Kidney glomerular epithelial cell (primary cell): ENCODE results near the gene KIAA1671.
"Not testable (repeated sequence)": the region's sequence is repeated elsewhere in the genome, so short reads cannot be mapped to it uniquely, and the experiment has no call there.

Experiments used
- DNase-seq: peaks from one replicate; lab custom pipeline; 2025; lab: John Stamatoyannopoulos, UW

Gene KIAA1671

DNA sequence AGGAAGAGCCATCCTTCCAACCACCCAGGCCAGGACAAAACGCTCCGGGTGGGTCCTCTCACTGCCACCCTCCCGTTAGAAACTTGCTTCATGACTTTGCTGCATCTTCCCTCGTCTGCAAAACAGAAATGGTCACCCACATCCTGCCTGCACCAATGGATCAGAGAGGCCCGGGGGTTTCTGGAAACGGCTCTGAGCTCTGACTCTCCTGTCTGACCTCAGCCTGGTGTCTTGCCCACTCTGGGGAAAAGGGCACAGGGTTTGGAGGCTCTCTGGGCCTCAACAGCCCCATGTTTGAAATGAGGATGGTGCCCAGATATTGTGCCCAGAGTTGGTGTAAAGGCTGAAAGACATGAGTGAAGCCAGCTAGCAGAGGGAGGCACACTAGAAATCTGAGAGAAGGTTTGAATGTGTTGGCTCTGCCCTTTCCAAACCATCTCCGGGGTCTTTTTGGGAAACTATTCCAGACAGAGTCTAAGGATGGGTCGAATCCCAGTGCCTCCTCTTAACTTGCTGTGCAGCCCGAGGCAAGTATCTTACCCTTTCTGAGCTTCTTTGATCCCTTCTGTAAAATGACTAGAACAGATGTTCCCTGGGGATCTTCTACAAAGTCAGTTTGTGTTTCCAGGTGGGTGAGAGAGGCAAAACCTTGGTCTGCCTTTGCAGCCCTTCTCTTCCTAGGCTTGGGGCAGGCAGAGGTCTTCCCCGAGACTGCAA lies 249.2 kb downstream of the KIAA1671 start:
- DNase-seq: no peak

DNA sequence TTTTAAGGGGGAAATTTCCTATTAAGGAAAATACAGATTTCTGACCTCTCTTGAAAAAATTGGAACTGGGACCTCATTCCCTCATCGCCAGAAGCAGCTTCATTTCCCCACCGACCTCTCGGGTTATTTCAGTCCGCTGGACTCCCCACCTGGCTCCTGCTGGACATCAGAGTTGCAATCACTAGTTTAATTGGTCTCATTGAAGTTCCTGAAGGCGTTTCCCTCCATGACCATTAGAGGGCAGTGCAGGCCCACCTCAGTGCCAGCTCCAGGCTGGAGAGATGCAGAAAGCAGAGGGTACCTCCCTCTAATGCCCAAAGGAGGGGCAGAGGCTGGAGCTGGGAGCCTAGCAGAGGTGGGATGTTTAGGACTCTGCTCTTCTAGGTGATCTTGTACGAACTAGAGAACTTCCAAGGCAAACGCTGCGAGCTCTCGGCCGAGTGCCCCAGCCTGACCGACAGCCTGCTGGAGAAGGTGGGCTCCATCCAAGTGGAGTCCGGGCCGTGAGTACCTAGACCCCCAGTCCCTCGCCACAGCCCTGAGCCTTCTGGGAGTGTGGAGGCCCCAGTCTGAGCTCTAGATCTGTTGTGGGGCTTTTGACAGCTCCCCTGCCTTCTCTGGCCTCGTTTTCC lies 249.9 kb downstream of the KIAA1671 start:
- peak; percentile 62 for DNase-seq

DNA sequence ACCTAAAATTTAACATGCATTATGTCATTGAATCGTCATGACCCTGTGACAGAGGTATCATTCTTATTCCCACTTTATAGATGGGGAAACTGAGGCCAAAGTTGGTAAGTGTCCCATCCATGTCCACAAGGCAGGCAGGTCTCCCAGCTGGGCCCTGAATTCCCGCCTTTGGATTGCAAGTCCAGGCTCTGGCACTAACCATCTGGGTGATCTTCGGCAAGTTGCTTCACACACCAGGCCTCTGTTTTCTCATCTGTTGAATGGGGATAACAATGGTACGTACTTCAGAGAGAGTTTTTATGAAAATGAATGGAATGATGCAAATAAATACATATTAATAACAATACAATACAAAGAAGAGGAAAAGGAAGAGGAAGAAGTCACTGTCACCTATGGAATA lies 250.6 kb downstream of the KIAA1671 start:
- DNase-seq: no peak

DNA sequence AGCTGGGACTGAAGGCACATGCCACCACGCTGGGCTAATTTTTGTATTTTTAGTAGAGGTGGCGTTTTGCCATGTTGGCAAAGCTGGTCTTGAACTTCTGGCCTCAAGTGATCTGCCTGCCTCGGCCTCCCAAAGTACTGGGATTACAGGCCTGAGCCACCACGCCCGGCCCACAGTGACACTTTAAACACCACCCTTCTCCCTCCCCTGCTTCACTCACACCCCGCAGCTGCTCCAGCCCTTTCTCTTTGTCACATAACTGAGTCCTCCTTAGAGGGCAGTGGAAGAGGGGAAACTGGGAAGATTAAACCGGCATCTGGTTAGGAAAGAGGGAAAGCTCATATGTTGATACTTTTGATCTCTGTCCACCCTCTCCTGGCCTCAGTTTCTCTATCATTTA lies 252.0 kb downstream of the KIAA1671 start:
- not testable (repeated sequence) for DNase-seq

DNA sequence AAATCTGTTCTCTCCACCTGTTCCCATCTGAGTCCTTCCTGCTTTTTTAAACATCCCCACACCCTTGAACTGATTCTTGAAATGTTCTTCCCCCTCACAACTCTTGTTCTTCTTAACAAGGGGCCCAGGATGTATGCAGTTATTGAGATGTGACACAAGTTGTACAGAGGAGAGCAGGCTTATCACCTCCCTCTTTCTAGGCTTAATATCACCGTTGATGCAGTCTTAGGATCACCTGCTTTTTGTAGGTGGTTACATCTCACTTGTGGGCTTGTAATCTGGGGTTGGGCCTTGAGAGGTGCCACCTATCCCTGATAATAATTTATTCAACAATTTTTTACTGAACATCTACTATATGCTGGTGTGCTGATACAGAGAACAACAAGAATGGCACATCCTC lies 253.3 kb downstream of the KIAA1671 start:
- DNase-seq: no peak

DNA sequence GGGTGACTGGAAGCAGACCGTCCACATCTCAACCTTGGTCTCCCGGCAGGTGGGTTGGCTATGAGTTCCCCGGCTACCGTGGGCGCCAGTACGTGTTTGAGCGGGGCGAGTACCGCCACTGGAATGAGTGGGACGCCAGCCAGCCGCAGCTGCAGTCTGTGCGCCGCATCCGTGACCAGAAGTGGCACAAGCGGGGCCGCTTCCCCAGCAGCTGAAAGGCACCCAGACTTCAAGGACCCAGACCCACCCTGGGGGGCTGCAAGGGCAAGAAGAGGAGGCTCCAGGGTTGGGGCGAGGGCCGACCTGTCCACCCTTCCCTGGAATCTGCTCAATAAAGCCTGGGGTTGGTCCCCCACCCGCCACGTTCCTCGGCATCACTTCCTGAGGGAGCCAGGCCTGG lies 254.5 kb downstream of the KIAA1671 start:
- no peak for DNase-seq

DNA sequence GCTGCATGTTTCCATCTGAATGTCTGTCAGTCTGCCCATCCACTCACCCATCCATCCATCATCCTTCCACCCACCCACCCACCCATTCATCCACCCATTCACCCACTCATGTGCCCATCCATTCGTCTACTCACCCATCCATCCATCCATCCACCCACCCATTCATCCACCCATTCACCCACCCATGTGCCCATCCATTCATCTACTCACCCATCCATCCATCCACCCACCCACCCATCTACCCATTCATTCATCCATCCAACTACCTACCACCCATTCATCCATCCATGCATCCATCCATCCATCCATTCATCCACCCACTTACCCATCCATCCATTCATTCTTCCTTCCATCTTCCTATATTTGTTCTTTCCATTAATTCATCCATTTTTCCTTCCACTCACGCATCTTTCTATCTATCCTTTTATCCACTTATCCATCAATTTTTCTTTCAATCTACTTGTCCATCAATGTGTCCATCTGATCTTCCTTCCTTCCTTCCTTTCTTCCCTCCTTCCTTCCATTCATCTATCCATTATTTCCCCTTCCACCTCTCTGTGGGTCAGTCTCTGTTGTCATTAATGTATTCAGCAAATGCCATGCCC lies 255.1 kb downstream of the KIAA1671 start:
- no peak for DNase-seq

DNA sequence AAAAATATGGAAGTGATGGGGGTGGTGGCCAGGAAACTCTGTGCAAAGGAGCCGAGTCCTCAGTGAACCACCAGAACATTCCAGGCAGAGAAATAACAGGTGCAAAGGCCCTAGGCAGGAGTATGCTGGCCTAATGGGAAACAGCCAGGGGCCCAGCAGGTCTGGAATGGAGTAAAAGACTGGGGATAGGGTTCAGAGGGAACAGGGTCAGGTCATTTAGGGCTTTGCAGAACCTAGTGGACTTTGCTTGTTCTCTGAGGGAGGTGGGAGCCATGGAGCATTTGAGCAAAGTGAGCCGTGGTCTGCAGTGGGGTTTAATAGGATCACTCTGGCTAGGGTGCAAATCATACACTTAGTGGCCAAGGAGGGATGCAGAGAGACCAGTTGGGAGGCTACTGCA lies 255.8 kb downstream of the KIAA1671 start:
- DNase-seq: no peak

DNA sequence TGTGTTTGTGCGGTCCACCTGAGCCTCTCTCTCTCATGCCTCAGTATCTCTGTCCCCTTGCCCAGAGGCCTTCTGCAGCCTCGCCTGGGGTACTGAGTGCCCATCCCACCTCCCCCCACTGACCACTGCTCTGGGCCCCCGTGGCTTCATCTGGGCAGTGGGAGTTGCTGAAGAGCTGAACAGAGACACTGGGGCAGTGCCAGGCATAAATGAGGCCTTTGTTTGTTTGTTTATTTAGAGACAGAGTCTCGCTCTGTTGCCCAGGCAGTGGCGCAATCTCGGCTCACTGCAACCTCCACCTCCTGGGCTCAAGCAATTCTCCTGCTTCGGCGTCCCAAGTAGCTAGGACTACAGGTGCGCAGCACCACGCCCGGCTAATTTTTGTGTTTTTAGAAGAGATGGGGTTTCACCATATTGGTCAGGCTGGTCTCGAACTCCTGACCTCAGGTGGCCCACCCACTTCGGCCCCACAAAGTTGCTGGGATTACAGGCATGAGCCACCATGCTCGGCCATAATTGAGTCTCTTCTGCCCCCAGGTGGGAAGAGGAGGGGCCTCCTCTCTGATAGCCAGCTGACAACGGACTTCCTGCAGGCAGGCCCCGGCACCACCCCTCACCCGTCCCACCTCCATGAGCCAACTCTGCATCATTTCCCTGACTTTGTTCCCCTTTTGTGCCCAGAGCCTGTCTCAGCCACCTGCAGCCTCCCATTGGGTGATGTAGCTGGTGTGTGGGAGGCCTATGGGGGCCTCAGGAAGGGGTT lies 256.4 kb downstream of the KIAA1671 start:
- DNase-seq: no peak

DNA sequence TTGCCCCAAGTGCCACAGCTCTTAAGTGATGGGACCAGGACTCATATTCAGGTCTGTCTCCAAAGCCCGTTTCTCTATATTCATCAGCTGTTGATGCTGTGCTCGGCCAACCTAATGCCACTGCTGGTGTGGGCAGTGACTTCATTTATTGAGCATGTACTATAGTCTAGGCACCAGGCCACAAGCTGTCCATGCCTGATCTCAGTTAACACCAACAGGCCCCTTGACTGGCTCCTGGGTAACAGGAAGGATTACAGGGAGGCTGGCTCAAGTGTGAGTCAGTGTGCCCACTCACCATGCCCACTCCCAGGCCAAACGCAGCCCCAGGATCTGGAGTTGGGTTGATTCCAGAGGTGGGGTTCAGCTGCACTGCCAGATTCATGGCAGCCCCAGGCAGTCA lies 258.3 kb downstream of the KIAA1671 start:
- no peak for DNase-seq

DNA sequence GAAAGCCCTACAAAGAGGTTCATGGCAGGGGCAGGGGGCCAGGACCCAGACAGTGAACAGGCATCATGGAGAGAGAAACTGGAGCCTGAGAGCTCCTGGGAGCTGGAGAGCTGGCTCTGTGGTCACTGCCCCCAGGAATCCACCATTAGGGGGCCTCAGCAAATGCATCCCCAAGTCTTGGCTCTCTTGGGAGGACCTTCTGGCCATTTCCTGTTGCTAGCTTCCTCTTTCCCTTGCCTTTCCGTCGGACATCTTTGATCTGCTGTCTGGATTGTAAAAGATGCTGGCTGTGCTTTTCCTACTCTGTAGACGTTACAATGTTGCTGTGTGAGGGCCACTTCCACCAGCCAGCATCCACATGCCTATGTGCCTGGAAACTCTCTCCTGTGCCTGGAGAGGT lies 259.8 kb downstream of the KIAA1671 start:
- no peak for DNase-seq

DNA sequence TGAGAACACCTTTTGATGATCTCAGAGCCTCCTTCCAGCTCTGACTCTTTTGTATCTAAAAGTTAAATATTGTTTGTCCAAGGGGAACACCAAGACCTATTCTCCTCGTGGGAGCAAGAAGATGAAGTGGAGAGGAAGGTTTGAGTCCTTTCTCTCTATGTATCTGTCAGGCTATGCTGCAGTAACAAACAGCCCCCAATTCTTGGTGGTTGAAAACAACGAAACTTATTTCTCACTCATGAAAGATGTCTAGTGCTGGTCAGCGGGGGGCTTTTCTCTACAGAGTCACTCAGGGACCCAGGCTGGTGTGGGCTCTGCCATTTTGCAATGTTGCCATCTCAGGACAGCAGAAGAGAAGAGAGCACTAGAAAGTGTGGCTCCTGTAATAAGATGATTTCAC lies 260.7 kb downstream of the KIAA1671 start:
- DNase-seq: no peak

DNA sequence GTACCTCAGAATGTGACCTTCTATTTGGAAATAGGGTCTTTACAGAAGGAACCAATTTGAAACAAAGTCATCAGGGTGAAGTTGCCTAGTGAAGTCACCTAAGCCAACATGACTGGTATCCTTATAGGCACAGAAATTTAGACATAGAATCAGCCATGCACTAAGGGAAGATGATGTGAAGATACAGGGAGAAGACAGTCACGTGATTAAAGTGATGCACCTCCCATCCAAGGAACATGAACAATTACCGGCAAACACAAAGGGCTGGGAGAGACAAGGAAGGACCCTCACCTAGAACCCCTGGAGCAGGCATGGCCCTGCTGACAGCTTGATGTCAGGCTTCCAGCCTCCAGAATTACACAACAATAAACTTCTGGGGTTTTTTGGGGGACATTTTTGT lies 263.7 kb downstream of the KIAA1671 start:
- no peak for DNase-seq

DNA sequence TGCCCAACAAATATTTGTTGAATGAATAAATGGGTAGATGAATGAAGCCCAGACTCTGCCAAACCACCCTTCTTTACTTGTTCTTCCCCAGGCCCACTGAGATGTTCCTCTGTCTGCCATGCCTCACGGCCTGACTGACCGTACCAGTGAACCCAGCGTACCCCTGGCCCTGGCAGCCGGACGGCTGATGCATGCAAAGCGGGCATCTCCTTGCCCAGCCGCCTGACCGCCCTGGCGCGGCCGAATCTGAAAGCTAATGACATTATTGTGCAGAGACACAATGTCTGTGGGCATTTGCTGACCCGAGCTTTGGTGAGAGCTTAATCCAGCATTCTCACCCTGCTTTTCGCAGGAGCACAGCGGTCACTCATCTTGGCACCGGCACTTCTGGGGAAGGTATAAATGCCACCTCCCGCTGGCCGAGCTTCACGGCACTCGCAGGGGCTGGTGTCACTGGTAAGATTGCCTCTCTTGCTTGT lies 266.7 kb downstream of the KIAA1671 start, which contains the start of gene CRYBB2:
TSS of gene CRYBB2 (plus strand) at position 429 of the 479 bp plus-strand sequence. CDS start 1,791 bp downstream, outside the sequence.
- DNase-seq: no peak

DNA sequence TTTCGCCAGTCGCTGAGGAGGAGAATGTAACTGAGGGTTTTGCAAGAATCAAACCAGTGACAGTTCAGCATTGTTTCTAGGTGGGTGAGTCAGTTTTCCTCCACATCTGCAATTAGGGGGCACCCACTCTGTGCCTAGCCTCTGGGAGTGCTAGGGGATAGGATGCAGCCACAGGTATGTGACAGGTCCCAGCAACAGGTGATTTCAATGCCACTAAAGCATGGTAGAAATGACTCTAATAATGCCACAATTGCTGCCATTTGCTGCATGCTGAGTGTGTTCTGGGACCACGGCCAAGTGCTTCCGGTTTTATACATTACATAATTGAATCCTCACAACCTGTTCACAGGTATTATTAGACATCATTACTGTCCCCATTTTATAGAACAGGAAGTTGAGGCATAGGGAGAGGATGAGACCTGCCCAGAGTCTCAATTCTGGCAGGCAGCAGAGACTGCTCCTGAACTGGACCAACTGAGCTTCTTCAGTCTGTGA lies 267.5 kb downstream of the KIAA1671 start:
- DNase-seq: no peak

DNA sequence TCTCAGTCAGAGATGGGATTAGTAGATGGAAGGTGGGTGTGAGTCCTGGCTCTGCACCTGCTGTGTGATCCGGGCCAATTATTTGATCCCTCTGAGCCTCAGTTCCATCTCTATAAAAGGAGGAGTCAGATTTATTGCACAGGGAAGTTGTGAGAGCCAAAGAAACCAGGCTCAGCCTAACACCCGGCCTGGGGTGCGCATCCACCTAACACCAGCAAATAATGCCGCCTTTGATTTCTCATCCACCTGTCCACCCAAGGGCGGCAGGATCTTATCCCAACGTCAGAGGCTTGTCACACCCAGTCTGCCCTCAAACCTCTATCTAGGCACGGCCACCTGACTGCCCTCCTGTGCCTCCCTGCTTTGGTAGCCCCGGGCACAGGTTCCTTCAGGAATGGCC lies 269.3 kb downstream of the KIAA1671 start:
- no peak for DNase-seq

DNA sequence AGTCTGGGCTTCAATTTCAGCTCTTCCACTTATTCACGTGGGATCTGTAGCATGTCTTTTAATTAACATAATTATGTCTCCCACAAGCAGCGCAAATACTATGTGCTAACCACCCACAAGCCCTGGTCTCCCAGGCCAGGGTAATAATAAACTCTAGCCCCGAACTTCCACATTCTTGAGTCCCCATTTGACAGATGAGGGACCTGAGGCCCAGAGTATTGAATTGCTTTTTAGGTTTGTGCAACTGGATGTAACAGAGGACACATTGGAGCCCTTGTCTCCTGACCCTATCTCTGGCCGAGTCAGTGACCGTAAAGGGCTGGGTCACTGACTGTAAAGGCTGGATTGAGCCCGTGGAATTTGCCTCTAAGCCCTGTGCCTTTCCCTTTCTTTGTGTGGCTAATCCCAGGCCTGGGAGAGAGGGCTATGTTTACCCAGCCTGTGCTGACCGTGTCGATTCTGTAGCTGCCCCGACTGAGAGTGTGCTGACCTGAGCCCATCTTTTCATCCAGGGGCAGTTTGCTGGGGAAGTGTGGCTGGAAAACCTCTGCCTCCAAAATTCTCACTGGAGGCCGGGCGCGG lies 270.8 kb downstream of the KIAA1671 start:
- no peak for DNase-seq

DNA sequence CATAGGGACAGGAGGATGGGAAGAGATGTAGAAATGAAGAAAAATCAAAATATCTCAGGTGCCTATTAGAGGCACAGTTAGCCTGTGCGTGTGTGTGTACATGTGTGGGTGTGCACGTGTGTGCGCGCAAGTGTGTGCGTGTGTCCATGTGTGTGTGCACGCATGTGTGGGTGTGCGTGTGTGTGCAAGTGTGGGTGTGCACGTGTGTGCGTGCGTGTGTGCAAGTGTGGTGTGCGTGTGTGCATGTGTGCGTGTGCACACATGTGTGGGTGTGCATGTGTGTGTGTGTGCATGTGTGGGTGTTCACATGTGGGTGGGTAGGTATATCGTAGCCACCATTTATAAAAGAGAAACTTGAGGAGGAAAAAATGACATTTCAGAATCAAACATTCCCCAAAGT lies 276.3 kb downstream of the KIAA1671 start:
- no peak for DNase-seq

DNA sequence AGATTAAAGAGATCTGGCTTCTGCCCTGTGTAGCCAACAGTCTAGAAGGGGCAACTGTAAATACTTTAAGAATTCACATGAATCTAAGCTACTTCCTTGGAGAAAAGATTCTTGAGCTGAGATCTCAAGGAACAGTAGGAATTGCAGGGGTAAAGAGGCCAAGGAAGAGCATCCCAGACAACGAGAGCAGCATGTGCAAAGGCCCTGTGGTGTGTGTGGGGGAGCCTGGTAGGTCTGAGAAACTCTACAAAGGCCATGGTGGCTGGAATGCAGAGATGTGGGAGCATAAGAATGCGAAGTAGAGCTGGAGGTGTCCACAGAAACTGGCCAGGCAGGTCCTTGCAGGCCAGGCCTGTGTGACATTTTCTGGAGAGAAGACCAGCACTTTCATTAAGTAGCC lies 278.2 kb downstream of the KIAA1671 start:
- not testable (repeated sequence) for DNase-seq

DNA sequence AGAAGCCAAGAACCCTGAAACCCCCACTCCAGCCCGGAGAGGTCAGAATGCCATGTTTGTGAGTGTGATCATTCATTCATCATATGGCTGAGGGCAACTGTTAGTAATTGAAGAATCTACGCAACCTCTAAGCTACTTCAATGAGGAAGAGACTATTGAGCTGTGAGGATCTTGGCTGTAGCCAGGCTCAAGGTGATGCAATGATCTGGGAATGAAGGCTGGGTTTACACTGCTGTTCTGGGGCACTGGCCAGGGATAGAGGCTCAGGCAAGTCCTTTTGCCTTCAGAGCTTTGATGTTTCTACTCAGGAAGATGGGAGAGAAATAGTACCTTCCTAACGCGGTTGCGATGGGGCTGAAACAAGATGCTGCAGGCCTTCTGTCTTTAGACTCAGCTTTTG lies 279.8 kb downstream of the KIAA1671 start:
- DNase-seq: no peak

DNA sequence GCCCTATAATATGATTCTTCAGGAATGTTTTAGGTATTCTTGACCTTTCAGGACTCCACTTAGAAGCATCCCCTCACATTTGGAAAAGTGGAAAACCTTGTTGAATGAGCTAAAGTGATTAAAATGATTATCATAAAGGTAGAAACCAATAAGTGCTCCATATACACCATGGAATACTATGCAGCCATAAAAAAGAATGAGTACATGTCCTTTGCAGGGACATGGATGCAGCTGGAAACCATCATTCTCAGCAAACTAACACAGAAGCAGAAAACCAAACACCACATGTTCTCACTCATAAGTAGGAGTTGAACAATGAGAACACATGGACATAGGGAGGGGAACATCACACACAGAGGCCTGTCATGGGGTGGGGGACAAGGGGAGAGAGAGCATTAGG lies 281.2 kb downstream of the KIAA1671 start:
- not testable (repeated sequence) for DNase-seq
